Stimulated activated naive CD8-positive, alpha-beta T cell treated with anti-CD3 and anti-CD28 coated beads, Interleukin-15, amount 100 ng/mL, for 72 hours (primary cell): ENCODE data around the gene GNAL.
"Not testable (repeated sequence)": the region's sequence is repeated elsewhere in the genome, so short reads cannot be mapped to it uniquely, and the experiment has no call there.

Experiments
- ATAC-seq: fragments of 150-1000 bp; cut with Tn5 transposase; 2 replicates; pipeline ENCODE4 v1.10.0; 2021; ENCODE audit warnings: mild to moderate bottlenecking, moderate library complexity
- DNase-seq, 2 donors: peaks; one replicate each; pipeline ENCODE4 v3.0.0; 2021 to 2022
- H3K27ac Mint-ChIP-seq, 2 donors: one replicate each; pipeline ENCODE4 v1.8.0; 2022; ENCODE audit warnings: mild to moderate bottlenecking in 2 of 2, mixed read lengths in 2 of 2, moderate library complexity in 2 of 2
- H3K27me3 Mint-ChIP-seq: one replicate; pipeline ENCODE4 v1.8.0; 2022; ENCODE audit warnings: mixed read lengths
- H3K4me1 Mint-ChIP-seq: one replicate; pipeline ENCODE4 v1.8.0; 2022; ENCODE audit warnings: mild to moderate bottlenecking, mixed read lengths
- H3K4me3 Mint-ChIP-seq, 2 donors: one replicate each; pipeline ENCODE4 v1.8.0; 2022; ENCODE audit warnings: mild to moderate bottlenecking in 2 of 2, mixed read lengths in 2 of 2, moderate library complexity in 1 of 2
- H3K9me3 Mint-ChIP-seq, 2 donors: one replicate each; pipeline ENCODE4 v1.8.0; 2022; ENCODE audit warnings: mixed read lengths in 2 of 2

The GNAL gene

DNA sequence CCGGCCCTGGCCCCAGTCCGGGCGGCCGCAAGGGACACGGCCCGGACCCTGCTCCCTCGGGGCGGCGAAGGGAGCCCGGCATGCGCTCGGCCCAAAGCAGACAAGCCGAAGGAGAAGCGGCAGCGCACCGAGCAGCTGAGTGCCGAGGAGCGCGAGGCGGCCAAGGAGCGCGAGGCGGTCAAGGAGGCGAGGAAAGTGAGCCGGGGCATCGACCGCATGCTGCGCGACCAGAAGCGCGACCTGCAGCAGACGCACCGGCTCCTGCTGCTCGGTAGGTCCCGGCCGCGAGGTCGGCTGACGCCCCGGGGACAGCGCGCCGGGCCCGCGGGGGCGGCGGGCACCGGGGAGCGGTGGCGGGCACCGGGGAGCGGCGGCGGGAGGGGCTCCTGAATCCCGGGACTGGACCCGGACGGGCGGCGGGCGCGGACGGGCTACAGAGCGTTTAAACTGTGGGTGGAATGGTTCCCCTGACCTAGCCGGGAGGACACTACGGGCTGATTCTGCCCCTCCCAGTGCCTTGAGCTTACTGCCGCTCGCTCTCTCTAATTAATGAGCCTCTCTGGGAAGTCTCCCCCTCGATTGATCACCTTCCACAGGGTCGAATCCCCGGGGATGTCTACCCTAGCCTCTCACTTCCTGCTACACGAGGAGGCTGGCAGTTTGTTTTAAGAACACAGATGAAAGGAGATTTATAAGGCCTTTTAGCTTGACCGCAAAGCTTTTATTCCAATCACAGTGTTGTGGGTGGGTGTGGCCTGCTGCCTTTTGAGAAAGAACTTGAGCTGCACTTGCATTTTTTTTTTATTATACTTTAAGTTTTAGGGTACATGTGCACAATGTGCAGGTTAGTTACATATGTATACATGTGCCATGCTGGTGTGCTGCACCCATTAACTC is 853 bp downstream of the GNAL start:
- DNase-seq: peak in 1 of 2 donors; percentile 24
- ATAC-seq: peak; percentile 62
- Mint-ChIP-seq H3K27me3 (peaks cover 63% of the 10 kb centered on the region), H3K4me3 (peak overlapping the region; percentile 71 to 75), H3K4me1 (peaks cover 9% of the 10 kb centered on the region), H3K9me3 (peaks cover 0 to 5% of the 10 kb centered on the region in 2 donors), H3K27ac (no peak overlapping the region)

DNA sequence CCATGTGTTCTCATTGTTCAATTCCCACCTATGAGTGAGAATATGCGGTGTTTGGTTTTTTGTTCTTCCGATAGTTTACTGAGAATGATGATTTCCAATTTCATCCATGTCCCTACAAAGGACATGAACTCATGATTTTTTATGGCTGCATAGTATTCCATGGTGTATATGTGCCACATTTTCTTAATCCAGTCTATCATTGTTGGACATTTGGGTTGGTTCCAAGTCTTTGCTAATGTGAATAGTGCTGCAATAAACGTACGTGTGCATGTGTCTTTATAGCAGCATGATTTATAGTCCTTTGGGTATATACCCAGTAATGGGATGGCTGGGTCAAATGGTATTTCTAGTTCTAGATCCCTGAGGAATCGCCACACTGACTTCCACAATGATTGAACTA is 1.6 kb downstream of the GNAL start:
- H3K4me1 Mint-ChIP-seq, ATAC-seq, H3K9me3 Mint-ChIP-seq, DNase-seq, H3K4me3 Mint-ChIP-seq, H3K27ac Mint-ChIP-seq: not testable (repeated sequence)
- H3K27me3 Mint-ChIP-seq: peaks cover 70% of the 10 kb centered on the region

DNA sequence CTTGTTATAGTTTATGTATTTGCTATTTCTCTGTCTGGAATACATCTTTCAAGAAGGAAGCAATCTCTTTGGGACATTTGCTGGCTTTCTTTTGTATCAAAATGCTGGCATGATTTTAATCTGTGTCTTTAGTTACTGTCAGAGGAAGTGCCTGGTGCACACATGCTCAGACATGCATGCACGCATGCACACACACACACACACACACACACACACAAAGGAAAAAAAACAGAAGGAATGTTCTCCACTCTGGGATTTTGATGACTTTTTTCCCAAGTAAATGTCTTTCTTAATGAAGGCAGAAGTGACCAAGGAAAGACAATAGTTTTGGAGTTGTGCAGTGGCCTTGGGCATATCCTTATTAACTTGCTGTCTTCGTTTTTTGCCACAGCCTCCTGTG is 6.7 kb downstream of the GNAL start:
- Mint-ChIP-seq H3K27me3 (peaks cover 54% of the 10 kb centered on the region), H3K4me3 (no peak overlapping the region), H3K9me3 (no peaks in the 10 kb centered on the region), H3K27ac (no peak overlapping the region), H3K4me1 (no peaks in the 10 kb centered on the region)
- ATAC-seq (no peak), DNase-seq (no peak)

DNA sequence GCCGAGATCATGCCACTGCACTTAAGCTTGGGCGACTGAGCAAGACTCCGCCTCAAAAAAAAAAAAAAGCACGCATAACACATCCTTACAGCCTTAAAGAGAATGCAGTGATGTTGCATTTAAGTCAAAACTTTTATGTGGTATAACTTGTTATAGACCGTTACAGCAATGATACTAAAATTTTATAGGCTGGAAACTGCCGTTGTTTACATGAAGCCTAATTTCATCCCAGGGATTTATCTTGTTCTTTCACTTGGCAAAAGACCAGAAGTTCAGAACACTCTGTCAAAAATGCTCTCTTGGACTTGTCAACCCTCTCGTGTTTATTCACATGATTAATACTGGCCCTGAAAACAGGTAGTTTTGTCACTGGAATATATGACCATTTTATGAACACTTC is 7.4 kb downstream of the GNAL start:
- ATAC-seq: no peak

DNA sequence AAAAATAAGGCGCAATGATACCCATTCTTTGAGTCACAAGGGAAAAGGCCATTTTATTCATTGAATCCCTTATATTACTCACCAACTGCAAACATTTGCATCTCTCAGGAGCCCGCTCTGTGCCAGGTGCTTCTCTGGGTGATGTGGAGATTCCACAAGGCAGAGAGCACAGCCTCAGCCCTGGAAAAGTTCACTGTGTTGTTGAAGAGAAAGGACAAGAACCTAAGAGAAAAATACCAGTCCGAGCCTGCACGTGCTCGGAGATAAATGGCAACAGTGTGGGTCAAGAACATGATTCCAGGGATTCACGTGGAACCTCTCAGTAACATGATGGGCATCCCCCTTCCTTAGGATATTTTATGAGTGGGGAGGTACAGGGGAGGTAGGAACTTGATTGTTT is 11.8 kb downstream of the GNAL start:
- H3K4me3 Mint-ChIP-seq: no peak overlapping the region
- ATAC-seq (no peak), DNase-seq (no peak)
- H3K4me1 Mint-ChIP-seq: no peaks in the 10 kb centered on the region
- peaks cover 19% of the 10 kb centered on the region for H3K27me3 Mint-ChIP-seq
- no peaks in the 10 kb centered on the region for H3K9me3 Mint-ChIP-seq
- no peak overlapping the region for H3K27ac Mint-ChIP-seq

More for the DNA sequence above, 7.4 kb downstream of the GNAL start:
- Mint-ChIP-seq H3K27me3 (peaks cover 54% of the 10 kb centered on the region), H3K4me1 (no peaks in the 10 kb centered on the region), H3K27ac (no peak overlapping the region), H3K9me3 (no peaks in the 10 kb centered on the region), H3K4me3 (no peak overlapping the region)
- no peak for DNase-seq

DNA sequence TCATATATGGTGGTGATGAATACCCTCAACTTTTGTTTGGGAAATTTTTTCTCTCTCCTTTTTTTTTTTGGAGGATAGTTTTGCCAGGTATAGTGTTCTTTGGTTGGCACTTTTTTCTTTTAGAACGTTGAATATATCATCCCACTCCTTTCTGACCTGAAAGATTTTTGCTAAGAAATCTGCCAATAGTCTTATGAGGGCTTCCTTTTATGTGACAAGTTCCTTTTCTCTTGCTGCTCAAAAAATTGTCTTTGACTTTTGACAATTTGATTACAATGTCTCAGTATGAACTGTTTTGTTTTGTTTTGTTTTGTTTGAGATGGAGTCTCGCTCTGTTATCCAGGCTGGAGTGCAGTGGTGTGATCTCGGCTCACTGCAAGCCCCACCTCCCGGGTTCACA is 21.5 kb downstream of the GNAL start:
- peaks cover 39% of the 10 kb centered on the region for H3K27me3 Mint-ChIP-seq
- no peak overlapping the region for H3K4me3 Mint-ChIP-seq
- no peak for ATAC-seq
- H3K27ac Mint-ChIP-seq: no peak overlapping the region
- H3K9me3 Mint-ChIP-seq: peaks cover 0 to 7% of the 10 kb centered on the region in 2 donors
- DNase-seq: no peak
- no peaks in the 10 kb centered on the region for H3K4me1 Mint-ChIP-seq

DNA sequence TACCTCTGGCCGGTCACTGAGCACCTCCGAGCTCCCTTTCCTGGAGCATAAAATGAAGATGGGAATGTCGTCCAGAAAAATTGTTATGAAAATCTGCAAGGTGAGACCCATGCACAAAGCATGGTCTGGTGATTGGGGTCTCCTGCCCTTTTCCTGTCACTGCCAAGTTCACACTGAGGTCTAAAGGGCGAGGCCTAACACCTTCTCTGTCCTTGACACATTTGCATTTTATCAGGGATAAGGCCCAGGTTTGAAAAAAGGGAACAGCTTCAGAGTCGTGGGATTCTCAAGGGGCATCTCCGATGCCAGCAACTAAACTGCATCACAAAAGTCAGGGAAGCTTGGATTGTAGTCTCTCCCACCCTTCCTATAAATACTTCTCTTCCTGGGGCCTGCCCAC is 24.7 kb downstream of the GNAL start:
- Mint-ChIP-seq H3K27me3 (peaks cover 39% of the 10 kb centered on the region), H3K27ac (no peak overlapping the region), H3K4me3 (no peak overlapping the region), H3K9me3 (peaks cover 0 to 7% of the 10 kb centered on the region in 2 donors), H3K4me1 (no peaks in the 10 kb centered on the region)
- no peak for ATAC-seq
- no peak for DNase-seq

DNA sequence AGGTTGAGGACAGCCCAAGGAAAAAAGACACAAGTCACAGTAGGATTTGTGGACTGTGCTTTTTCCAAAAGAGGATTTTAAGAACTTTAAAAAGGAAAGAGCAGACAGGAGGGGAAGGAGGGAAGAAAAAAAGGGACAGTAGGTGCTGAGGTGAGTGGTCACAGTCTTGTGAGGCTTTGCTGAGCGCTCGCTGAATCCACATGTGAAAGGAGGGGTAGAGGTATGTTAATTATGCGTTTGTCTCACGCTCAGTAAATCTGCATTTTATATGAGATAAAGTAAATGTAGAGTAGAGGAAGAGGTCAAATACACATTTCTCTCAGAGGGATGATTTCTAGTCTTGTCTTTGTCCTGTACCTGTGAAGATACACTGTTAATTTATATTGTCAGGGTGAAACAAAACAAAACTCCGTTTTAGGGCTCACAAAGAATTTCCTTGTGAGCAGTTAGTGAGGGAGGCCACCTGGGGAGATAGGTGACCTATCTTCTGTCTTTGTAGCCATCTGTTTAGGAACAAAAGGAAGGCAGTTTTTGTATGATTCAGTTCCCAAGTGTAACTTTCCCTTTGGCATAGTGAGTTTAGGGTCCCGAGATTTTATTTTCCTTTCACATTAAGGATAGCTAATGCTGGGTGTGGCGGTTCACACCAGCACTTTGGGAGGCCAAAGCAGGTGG is 25.3 kb downstream of the GNAL start:
- H3K27ac Mint-ChIP-seq: no peak overlapping the region
- H3K9me3 Mint-ChIP-seq: peaks cover 0 to 5% of the 10 kb centered on the region in 2 donors
- no peak overlapping the region for H3K4me3 Mint-ChIP-seq
- no peak for DNase-seq
- no peaks in the 10 kb centered on the region for H3K4me1 Mint-ChIP-seq
- peaks cover 39% of the 10 kb centered on the region for H3K27me3 Mint-ChIP-seq
- ATAC-seq: no peak

DNA sequence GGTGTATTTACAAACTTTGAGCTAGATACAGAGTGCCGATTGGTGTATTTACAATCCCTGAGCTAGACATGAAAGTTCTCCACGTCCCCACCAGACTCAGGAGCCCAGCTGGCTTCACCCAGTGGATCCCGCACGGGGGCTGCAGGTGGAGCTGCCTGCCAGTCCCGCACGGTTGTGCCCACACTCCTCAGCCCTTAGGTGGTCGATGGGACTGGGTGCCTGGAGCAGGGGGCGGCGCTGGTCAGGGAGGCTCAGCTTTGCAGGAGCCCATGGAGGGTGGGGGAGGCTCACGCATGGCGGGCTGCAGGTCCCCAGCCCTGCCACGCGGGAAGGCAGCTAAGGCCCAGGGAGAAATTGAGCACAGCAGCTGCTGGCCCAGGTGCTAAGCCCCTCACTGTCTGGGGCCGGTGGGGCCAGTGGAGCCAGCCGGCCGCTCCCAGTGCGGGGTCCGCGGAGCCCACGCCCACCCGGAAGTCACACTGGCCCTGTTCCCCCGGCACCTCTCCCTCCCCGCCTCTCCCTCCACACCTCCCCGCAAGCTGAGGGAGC is 27.8 kb downstream of the GNAL start:
- not testable (repeated sequence) for H3K27ac Mint-ChIP-seq, H3K4me1 Mint-ChIP-seq, H3K4me3 Mint-ChIP-seq, DNase-seq, ATAC-seq, H3K9me3 Mint-ChIP-seq
- H3K27me3 Mint-ChIP-seq: peaks cover 28% of the 10 kb centered on the region

DNA sequence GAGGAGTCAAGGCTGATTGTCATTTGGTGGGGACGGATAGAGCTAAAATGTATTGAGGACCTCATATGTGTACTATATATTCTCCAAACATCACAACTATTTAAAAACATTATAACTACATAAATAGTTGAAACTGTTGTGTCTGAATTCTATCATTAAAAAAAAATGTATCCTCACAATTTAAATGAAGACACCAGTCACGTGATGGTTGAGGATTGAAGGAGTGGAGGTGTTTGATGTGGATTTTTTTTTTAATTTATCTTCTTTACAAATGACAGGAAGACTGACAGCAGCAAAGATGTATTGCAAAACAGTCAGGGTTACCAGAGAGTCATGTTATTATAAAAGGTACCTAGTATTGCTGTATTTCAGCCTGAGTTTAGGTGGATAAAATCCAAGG is 30.0 kb downstream of the GNAL start:
- no peak for DNase-seq
- no peak overlapping the region for H3K4me3 Mint-ChIP-seq

DNA sequence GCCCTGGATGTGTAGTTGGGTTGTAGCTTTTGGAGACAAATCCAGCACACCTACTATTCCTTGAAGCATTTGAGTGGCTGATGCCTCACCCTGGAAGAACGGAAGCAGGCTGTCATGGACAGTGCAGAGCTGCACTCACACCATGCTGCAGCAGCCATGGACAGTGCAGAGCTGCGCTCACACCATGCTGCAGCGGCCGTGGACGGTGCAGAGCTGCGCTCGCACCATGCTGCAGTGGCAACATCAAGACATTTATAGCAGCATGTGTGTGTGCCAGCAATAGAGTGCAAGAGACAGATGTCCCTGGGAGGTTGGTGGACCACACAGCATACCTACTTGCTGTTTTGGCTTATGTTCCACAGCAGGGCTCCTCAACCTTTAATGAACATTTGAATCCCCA is 30.6 kb downstream of the GNAL start:
- ATAC-seq (no peak), DNase-seq (no peak)
- Mint-ChIP-seq H3K27ac (no peak overlapping the region), H3K9me3 (no peaks in the 10 kb centered on the region), H3K4me3 (no peak overlapping the region), H3K4me1 (no peaks in the 10 kb centered on the region), H3K27me3 (peaks cover 3% of the 10 kb centered on the region)

More for the DNA sequence above, 30.0 kb downstream of the GNAL start:
- Mint-ChIP-seq H3K9me3 (no peaks in the 10 kb centered on the region), H3K27ac (no peak overlapping the region), H3K27me3 (peaks cover 9% of the 10 kb centered on the region), H3K4me1 (no peaks in the 10 kb centered on the region)
- no peak for ATAC-seq

DNA sequence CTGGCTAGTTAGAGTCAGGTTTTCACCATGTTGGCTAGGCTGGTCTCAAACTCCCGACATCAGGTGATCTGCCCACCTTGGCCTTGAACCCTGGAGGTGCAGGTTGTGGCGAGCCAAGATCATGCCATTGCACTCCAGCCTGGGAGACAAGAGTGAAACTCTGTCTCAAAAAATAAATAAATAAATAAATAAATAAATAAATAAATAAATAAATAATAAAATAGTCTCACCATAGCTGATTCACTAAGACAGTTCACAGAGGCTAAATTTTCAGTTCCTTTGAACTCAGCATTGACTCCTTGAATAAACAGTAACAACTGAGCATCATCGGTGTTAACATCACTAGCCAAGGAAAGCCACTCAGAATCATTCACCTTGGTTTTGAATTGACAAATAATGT is 32.7 kb downstream of the GNAL start:
- no peak for ATAC-seq
- Mint-ChIP-seq H3K4me1 (no peaks in the 10 kb centered on the region), H3K27me3 (no peaks in the 10 kb centered on the region), H3K4me3 (no peak overlapping the region), H3K27ac (no peak overlapping the region), H3K9me3 (no peaks in the 10 kb centered on the region)
- DNase-seq: no peak

DNA sequence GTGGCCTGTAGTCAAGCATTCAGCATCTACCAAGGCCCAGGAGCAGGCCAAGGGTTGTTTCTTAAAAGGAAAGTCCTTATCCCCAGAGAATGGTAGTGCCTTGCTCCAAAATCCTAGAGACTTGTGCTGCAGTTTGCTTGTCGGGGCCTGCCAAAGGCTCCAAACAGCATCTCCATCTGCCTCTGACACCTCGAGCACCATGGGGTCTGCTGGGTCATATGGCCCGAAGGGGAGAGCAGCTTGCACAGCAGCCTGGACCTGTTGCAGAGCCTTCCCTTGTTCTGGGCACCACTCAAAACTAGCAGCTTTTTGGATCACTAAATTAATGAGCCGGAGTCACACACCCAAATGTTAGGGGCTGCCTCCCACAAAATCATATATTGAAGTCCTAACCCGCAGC is 35.7 kb downstream of the GNAL start:
- no peaks in the 10 kb centered on the region for H3K9me3 Mint-ChIP-seq
- no peaks in the 10 kb centered on the region for H3K4me1 Mint-ChIP-seq
- DNase-seq (no peak), ATAC-seq (no peak)
- no peak overlapping the region for H3K4me3 Mint-ChIP-seq
- peaks cover 6% of the 10 kb centered on the region for H3K27me3 Mint-ChIP-seq
- no peak overlapping the region for H3K27ac Mint-ChIP-seq

DNA sequence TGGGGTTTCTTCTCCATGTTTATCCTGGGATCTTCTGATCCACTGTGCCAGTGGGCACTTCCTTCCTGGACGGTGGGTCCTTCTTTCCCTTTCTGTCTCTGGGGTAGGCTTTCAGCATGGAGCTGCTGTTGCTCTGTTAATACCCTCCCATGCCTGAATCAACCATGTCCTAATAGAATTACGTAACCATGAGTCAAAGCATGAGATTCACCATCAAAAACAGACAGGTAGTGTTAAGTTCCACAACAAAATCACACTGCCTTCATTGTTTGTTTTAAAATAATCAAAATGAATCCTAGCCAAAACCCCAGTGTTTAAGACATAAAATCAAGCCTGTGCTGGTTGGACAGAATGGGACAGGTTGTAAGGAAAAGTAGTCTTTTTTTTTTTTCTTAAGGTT is 37.5 kb downstream of the GNAL start:
- no peaks in the 10 kb centered on the region for H3K4me1 Mint-ChIP-seq
- DNase-seq (no peak), ATAC-seq (no peak)
- no peak overlapping the region for H3K27ac Mint-ChIP-seq
- no peak overlapping the region for H3K4me3 Mint-ChIP-seq
- H3K27me3 Mint-ChIP-seq: peaks cover 8% of the 10 kb centered on the region
- H3K9me3 Mint-ChIP-seq: no peaks in the 10 kb centered on the region

DNA sequence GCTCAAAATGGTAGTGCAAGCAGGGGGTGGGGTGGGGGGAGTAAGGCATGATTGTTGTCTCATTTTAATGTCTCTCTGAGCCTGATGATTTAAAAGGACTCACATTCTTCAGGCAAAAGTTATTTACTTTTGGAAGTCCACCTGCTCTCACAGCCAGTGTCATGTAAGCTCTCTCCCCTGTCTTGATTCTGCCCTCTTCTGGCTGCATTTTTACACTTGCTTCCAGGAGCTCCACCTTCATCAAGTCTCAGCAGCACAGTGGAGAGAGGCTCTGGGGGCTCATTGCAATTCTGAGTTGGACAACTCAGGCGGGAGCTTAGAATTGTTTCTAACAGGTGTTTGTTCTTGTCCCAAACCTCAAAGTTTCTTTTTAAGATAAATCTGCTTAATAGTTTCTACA is 39.2 kb downstream of the GNAL start:
- ATAC-seq (no peak), DNase-seq (no peak)
- no peak overlapping the region for H3K27ac Mint-ChIP-seq
- H3K4me3 Mint-ChIP-seq: no peak overlapping the region
- H3K4me1 Mint-ChIP-seq: no peaks in the 10 kb centered on the region
- H3K27me3 Mint-ChIP-seq: peaks cover 25% of the 10 kb centered on the region
- no peaks in the 10 kb centered on the region for H3K9me3 Mint-ChIP-seq

DNA sequence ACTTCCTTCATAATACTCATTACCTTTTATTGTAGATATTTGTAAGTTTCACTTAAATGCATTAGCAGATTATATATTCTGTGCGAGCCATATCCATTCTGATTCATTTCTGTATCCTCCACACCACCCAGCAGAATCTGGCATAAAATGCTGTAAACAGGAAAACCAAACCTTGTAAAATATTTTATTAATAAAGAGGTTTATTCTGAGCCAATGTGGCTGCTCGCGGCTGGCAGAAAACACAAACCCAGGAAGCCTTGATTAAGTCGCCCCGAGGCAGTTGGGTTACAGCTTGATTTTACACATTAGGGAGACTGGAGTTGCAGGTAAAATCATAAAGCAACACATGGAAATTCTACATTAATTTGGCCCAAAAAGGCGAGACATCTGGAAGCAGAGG is 40.5 kb downstream of the GNAL start:
- no peak for DNase-seq

More for the DNA sequence above, 40.5 kb downstream of the GNAL start:
- Mint-ChIP-seq H3K27me3 (peaks cover 35% of the 10 kb centered on the region), H3K9me3 (no peaks in the 10 kb centered on the region), H3K4me3 (no peak overlapping the region), H3K27ac (no peak overlapping the region), H3K4me1 (no peaks in the 10 kb centered on the region)
- no peak for ATAC-seq
